ENCODE results near the gene CDT1.

The CDT1 gene

GRCh38 chr16:88814144-88814502 is 10.5 kb downstream of the CDT1 start:
- Histone ChIP-seq H3K9ac (ENCODE audit: low read length) (no peak overlapping the region), H4K20me1 (ENCODE audit: low read depth, low read length) (no peaks in the 10 kb centered on the region), H2AFZ (ENCODE audit: low read depth, low read length, severe bottlenecking) (no peak overlapping the region), H3K79me2 (ENCODE audit: insufficient read depth, low read length) (peaks cover 7% of the 10 kb centered on the region; the same call in 1 of the 2 replicates), H3K27ac (ENCODE audit: low read depth, low read length) (no peak overlapping the region), H3K9me2 (replicated peaks; ENCODE audit: insufficient read depth, low read length) (no peaks in the 10 kb centered on the region), H3K27me3 (ENCODE audit: low read length) (no peaks in the 10 kb centered on the region), H3F3A (ENCODE audit: insufficient read depth) (peaks cover 19% of the 10 kb centered on the region), H3K4me2 (ENCODE audit: low read depth, low read length, poor library complexity, severe bottlenecking) (no peak overlapping the region), H3K9me3 (ENCODE audit: insufficient read depth, low read length) (peaks cover 5% of the 10 kb centered on the region; the same call in 1 of the 2 replicates), H3K36me3 (ENCODE audit: low read length) (no peaks in the 10 kb centered on the region), H3K4me3 (ENCODE audit: insufficient read depth, low read length, poor library complexity, severe bottlenecking) (no peak overlapping the region)
- TF ChIP-seq CTCF (IDR thresholded peaks at IDR 0.05; ENCODE audit: insufficient read depth, low read length, poor library complexity, severe bottlenecking) = no peak
- TF ChIP-seq EZH2phosphoT487 (conservative IDR thresholded peaks at IDR 0.05; ENCODE audit: low read length) = no peak

- Histone ChIP-seq H2AFZ (ENCODE audit: low read depth, low read length, severe bottlenecking) (no peak overlapping the region), H3K79me2 (ENCODE audit: insufficient read depth, low read length) (peaks cover 7% of the 10 kb centered on the region; the same call in 1 of the 2 replicates), H3K36me3 (ENCODE audit: low read length) (no peaks in the 10 kb centered on the region), H3K4me2 (ENCODE audit: low read depth, low read length, poor library complexity, severe bottlenecking) (no peak overlapping the region), H3K27ac (ENCODE audit: low read depth, low read length) (no peak overlapping the region), H4K20me1 (ENCODE audit: low read depth, low read length) (no peaks in the 10 kb centered on the region), H3K4me3 (ENCODE audit: insufficient read depth, low read length, poor library complexity, severe bottlenecking) (no peak overlapping the region), H3K9me3 (ENCODE audit: insufficient read depth, low read length) (peaks cover 5% of the 10 kb centered on the region; the same call in 1 of the 2 replicates), H3K27me3 (ENCODE audit: low read length) (no peaks in the 10 kb centered on the region), H3F3A (ENCODE audit: insufficient read depth) (peaks cover 8% of the 10 kb centered on the region; the same call in 1 of the 2 replicates), H3K9me2 (replicated peaks; ENCODE audit: insufficient read depth, low read length) (no peaks in the 10 kb centered on the region), H3K9ac (ENCODE audit: low read length) (no peak overlapping the region)
- TF ChIP-seq EZH2phosphoT487 (conservative IDR thresholded peaks at IDR 0.05; ENCODE audit: low read length) (no peak), CTCF (IDR thresholded peaks at IDR 0.05; ENCODE audit: insufficient read depth, low read length, poor library complexity, severe bottlenecking) (no peak)
These were observed 11.6 kb downstream of the CDT1 start for GRCh38 chr16:88815227-88815626.

- Histone ChIP-seq H3K9ac (ENCODE audit: low read length) (no peak overlapping the region), H4K20me1 (ENCODE audit: low read depth, low read length) (no peaks in the 10 kb centered on the region), H3K4me3 (ENCODE audit: insufficient read depth, low read length, poor library complexity, severe bottlenecking) (no peak overlapping the region), H2AFZ (ENCODE audit: low read depth, low read length, severe bottlenecking) (no peak overlapping the region), H3K9me2 (replicated peaks; ENCODE audit: insufficient read depth, low read length) (no peaks in the 10 kb centered on the region), H3K4me2 (ENCODE audit: low read depth, low read length, poor library complexity, severe bottlenecking) (no peak overlapping the region), H3K36me3 (ENCODE audit: low read length) (no peaks in the 10 kb centered on the region), H3K27me3 (ENCODE audit: low read length) (no peaks in the 10 kb centered on the region), H3K9me3 (ENCODE audit: insufficient read depth, low read length) (peaks cover 5% of the 10 kb centered on the region; the same call in 1 of the 2 replicates), H3K79me2 (ENCODE audit: insufficient read depth, low read length) (peaks cover 2% of the 10 kb centered on the region; the same call in 1 of the 2 replicates), H3K27ac (ENCODE audit: low read depth, low read length) (no peak overlapping the region), H3F3A (ENCODE audit: insufficient read depth) (peaks cover under 1% of the 10 kb centered on the region; the same call in 1 of the 2 replicates)
- TF ChIP-seq CTCF (IDR thresholded peaks at IDR 0.05; ENCODE audit: insufficient read depth, low read length, poor library complexity, severe bottlenecking) (peak; percentile 74), EZH2phosphoT487 (conservative IDR thresholded peaks at IDR 0.05; ENCODE audit: low read length) (no peak)
These were observed 12.5 kb downstream of the CDT1 start for GRCh38 chr16:88815901-88816589.
